ENCODE results near the gene TERT. TPM values are rescaled to one million over a fixed set of nuclear protein-coding genes. Genes with fewer than 3 reads are reported as not detected.

TERT gene
- total RNA-seq, 2 donors from 2014 or later, result 3.6 TPM; not detected in 1

- Histone ChIP-seq H3K4me1 (replicated peaks) (no peaks in the 10 kb centered on the region), H3K36me3 (no peaks in the 10 kb centered on the region), H3K9me3 (no peaks in the 10 kb centered on the region), H3K27ac (no peak overlapping the region), H3K27me3 (replicated peaks; ENCODE audit: insufficient read depth) (peaks cover 5% of the 10 kb centered on the region), H3K4me3 (no peak overlapping the region)
- 78% methylated on average over 24 of the region's 25 CpGs for WGBS
- no peak for DNase-seq (ENCODE audit: low spot score)
- intact Hi-C loops (cut with DNase I), result no loop called here
- no peak for TF ChIP-seq POLR2AphosphoS5 (IDR thresholded peaks at IDR 0.05)
- no peak for TF ChIP-seq POLR2A (IDR thresholded peaks at IDR 0.05)
- no peak for TF ChIP-seq CTCF (IDR thresholded peaks at IDR 0.05)
Measured at GRCh38 chr5:1203968-1204692, 90.7 kb downstream of the TERT start.

- Histone ChIP-seq H3K9me3 (no peaks in the 10 kb centered on the region), H3K27ac (no peak overlapping the region), H3K27me3 (replicated peaks; ENCODE audit: insufficient read depth) (peaks cover 5% of the 10 kb centered on the region), H3K4me1 (replicated peaks) (no peaks in the 10 kb centered on the region), H3K4me3 (no peak overlapping the region), H3K36me3 (no peaks in the 10 kb centered on the region)
- no peak for DNase-seq (ENCODE audit: low spot score)
- intact Hi-C loops (cut with DNase I), result no loop called here
- WGBS, result 81% methylated on average over 16 of the region's 24 CpGs
- TF ChIP-seq CTCF (IDR thresholded peaks at IDR 0.05) (no peak), POLR2AphosphoS5 (IDR thresholded peaks at IDR 0.05) (no peak), POLR2A (IDR thresholded peaks at IDR 0.05) (no peak)
Measured at GRCh38 chr5:1203311-1203967, 91.4 kb downstream of the TERT start.

Small RNA genes within 50 kb of the gene (microRNA-seq; reads per million reads assigned to microRNA genes)
- gene MIR4457, result not detected

Small RNA genes within 50 kb of the gene (small RNA-seq; reads per million reads assigned to genes)
- 0 reads per million in 2 donors for gene MIR4457

Other genes with a start within 250 kb of the TERT start
- gene SLC12A7, start 183.0 kb downstream of the TERT start, total RNA-seq, result 100 to 1,000 TPM in 1 of 2 donors, 10 to 100 TPM in 1; 27.6 to 138 TPM
- under 1 TPM; 0.09 to 0.17 TPM for gene SLC6A19, start 93.5 kb downstream of the TERT start, total RNA-seq
- not detected for gene SLC6A18, start 69.7 kb downstream of the TERT start, total RNA-seq
- gene CLPTM1L, start 50.0 kb upstream of the TERT start, total RNA-seq, result 100 to 1,000 TPM; 105 to 135 TPM
- 1 to 10 TPM in 1 of 2 donors, not detected in 1; 4.6 TPM for gene SLC6A3, start 150.4 kb upstream of the TERT start, total RNA-seq
- 10 to 100 TPM; 22.6 to 23.9 TPM for gene LPCAT1, start 228.9 kb upstream of the TERT start, total RNA-seq

Data from prostate gland (tissue), 2 donors.